ENCODE data around the gene SORCS2.

SORCS2 gene

DNA sequence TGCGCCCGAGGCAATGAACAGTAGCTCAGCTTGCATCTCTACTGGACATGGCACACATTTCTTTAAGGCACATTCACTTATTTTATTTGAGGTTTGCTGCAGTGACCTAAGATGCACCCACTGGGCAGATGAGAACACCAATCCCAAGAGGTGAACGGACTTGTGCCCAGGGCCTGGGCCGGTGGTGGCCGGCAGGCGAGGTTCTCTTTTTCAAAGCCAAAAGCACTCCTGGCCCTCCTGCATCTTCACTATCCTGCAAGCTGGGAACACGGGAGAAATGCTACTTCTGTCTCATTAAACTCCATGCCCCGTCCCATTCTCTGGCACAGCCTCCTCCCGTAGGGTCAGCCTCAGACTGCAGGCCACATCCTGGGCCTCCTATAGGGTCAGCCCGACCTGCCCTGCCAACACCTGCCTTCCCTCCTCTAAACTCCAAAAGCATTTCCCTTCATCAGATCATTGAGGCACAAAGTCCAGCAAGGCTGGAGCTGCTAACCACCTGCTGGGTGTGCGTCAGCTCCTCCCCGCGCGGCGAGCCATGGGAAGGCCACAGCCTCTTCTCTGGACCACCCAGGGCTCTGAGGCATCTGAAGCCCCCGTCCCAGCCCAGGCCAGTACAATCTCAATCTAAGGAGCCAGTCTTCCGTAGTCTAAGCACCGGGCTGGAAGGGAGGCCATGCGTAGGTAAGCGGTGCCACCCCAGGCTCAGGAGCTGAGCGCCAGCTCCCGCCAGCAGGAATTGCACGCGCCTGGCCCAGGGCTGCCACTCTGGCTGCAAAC is 581.3 kb downstream of the SORCS2 start:
- in situ Hi-C loops (cut with MboI; ENCODE audit: low pct_unique_long_range_greater_than_20kb, low sequenced_read_pairs, unreplicated experiment) = no loop called here
- TF ChIP-seq CTCF (IDR thresholded peaks at IDR 0.05; ENCODE audit: extremely low read depth, insufficient read depth, missing control alignments) = no peak
- no peak for DNase-seq (ENCODE audit: low spot score)

- no peak for DNase-seq (ENCODE audit: low spot score)
- in situ Hi-C loops (cut with MboI; ENCODE audit: low pct_unique_long_range_greater_than_20kb, low sequenced_read_pairs, unreplicated experiment) = no loop called here
- TF ChIP-seq CTCF (IDR thresholded peaks at IDR 0.05; ENCODE audit: extremely low read depth, insufficient read depth, missing control alignments) = no peak
Measured at GRCh38 chr4:7774301-7775294, 582.3 kb downstream of the SORCS2 start.

- in situ Hi-C loops (cut with MboI; ENCODE audit: low pct_unique_long_range_greater_than_20kb, low sequenced_read_pairs, unreplicated experiment) = no loop called here
- no peak for TF ChIP-seq CTCF (IDR thresholded peaks at IDR 0.05; ENCODE audit: extremely low read depth, insufficient read depth, missing control alignments)
- DNase-seq (ENCODE audit: low spot score) = no peak
Measured at GRCh38 chr4:7775396-7775795, 583.1 kb downstream of the SORCS2 start.

GRCh38 chr4:7777017-7777710 is 584.8 kb downstream of the SORCS2 start:
- TF ChIP-seq CTCF (IDR thresholded peaks at IDR 0.05; ENCODE audit: extremely low read depth, insufficient read depth, missing control alignments) = no peak
- no peak for DNase-seq (ENCODE audit: low spot score)
- in situ Hi-C loops (cut with MboI; ENCODE audit: low pct_unique_long_range_greater_than_20kb, low sequenced_read_pairs, unreplicated experiment) = no loop called here

DNA sequence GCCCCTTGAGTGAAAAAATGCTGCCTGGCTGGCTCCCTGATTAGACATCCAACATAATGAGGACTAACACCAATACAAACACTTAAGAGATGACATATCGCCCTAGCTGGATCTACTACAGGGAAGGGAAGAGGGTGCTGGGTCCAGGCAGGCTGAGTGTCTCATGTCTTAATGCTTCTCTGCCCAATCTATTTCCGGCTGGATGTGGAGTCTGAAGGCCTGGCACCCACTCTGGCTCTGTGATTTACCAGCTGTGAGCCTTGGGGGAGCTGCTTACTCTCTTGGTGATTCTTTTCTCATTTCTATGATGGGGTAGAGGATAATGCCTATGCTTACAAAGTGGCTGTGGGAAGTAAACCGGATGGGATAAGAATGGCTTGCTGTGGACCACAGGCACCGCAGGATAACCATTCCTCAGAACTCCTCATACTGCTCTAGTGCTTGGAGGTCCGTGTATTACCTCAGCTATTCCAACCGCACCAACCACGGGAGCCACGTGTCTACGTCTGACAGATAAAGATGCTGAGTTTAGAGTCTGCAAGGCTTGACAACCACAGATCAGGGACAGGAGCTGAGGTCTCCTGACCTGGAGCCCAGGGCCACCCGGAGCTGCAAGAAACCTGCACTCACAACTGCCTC is 585.7 kb downstream of the SORCS2 start:
- no peak for DNase-seq (ENCODE audit: low spot score)
- TF ChIP-seq CTCF (IDR thresholded peaks at IDR 0.05; ENCODE audit: extremely low read depth, insufficient read depth, missing control alignments) = no peak
- in situ Hi-C loops (cut with MboI; ENCODE audit: low pct_unique_long_range_greater_than_20kb, low sequenced_read_pairs, unreplicated experiment) = no loop called here
